SHP77 (cell line): ENCODE measurements around the gene STK11.
"Not testable (repeated sequence)": the region's sequence is repeated elsewhere in the genome, so short reads cannot be mapped to it uniquely, and the experiment has no call there.

ENCODE experiments used
- DNase-seq, 2 experiments: peaks; one replicate each; lab custom pipeline; 2025; lab: John Stamatoyannopoulos, UW

Gene STK11

DNA sequence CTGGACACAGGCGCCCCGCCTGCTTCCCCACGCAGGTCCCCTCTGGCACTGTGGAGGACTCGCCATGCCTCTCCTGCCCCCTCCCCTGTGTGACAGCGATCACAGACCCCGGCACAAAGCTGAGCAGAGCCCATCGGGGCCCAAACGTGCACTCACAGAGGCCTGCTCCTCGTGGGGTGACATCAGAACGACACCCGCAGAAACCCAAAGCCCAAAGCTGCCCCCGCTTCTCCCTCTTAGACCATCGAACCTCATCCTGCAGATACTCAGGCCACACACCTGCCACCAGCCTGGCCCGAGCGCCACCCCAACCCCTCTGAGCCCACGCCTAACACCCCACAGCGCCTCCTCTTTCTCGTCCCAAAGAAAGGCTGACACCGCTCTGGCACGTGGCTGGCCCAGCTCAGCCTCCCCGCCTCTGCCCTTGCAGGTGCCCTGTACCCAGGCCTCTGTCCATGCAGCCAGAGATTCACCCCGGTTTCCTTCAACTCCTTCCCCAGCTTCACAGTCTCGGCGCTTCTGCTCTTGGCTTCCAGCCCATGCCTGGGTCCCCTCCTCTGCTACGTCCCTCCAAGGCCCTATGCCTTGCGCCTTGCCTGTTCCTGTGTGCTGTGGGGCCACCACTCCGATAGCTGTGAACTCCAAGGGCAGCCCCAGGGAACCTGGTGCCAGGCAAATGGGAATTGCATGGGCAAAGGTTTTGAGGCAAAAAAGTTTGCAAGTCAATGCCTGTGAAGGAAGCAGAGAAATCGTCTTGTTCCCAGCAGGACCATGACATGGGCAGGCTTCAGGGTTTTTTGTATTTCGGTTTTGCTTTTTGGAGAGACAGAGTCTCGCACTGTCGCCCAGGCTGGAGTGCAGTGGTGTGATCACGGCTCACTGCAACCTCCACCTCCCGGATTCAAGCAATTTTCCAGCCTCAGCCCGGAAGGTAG, 33.1 kb downstream of the STK11 start:
- no peak for DNase-seq

DNA sequence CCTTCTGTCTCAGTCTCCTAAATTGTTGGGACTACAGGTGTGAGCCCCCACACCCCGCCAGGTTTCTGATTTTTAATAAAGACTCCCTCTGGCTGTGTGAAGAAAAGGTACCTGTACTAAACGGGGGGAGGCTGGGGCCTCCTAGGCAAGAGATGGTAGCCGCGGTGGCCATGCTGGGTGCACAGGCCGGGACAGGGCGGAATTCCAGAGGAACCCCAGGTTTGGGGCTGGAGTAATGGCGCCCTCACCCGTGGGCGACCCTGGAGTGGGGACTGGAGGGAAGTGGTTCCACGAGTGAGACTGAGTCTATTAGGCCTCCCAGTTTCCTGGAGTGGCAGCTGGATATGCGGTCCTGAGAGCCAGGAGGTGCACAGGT, 33.8 kb downstream of the STK11 start:
- no peak for DNase-seq

DNA sequence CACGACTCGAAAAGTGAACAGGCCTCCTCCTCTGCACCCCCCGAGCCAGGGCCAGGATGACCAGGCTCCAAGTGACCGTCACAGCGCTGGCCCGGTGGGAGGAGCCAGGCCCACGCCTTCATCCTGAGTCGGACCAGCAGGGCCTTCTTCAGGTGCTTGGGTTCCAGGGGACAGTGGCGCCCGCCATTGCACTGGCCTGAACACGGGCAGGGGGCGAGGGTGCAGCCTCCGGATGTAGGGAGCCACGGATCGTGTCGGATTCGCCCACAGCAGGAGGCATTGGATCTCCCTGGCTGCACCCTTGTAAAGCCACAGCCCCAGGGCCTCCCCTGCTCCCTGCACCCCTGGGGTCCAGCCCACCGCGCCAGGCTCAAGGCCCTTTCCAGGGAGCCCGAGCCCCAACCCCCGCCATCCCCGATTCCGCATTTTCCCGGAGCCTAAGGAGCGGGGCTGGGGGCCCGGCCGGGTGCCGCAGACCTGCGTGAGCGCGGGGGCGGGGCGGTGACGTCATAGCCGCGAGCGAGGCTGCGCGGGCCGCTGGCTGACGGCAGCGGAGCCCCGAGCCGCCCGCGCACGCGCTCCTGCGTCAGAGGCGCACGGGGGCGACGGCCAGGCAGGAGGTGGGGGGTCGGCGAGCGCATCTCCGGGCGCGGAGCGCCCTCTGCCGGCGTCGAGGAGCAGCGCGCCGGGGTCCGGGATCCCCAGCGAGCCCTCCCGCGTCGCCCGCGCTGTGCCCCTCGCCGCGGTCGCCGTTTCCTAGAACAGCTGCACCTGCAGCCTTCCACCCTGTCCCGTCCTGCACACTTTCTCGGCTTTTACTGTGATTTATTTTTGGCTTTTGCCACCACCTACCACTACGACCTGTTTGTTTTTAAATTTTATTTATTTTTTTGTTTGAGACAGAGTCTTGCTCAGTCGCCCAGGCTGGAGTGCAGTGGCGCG, 34.5 kb downstream of the STK11 start:
- DNase-seq: peak; percentile 85 to 90

DNA sequence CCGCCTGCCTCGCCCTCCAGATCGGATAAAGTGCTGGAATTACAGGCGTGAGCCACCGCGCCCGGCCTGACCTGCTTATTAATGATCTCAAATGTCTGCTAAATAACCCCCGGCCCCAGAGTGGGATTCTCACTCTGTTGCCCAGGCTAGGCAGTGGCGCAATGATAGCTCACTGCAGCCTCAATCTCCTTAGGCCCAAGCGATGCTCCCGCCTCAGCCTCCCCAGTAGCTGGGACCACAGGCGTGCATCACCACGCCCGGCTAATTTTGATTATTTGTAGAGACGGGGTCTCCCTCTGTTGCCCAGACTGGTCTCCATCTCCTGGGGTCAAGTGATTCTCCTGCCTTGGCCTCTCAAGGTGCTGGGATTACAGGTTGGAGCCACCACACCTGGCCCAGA, 35.3 kb downstream of the STK11 start:
- no peak for DNase-seq

DNA sequence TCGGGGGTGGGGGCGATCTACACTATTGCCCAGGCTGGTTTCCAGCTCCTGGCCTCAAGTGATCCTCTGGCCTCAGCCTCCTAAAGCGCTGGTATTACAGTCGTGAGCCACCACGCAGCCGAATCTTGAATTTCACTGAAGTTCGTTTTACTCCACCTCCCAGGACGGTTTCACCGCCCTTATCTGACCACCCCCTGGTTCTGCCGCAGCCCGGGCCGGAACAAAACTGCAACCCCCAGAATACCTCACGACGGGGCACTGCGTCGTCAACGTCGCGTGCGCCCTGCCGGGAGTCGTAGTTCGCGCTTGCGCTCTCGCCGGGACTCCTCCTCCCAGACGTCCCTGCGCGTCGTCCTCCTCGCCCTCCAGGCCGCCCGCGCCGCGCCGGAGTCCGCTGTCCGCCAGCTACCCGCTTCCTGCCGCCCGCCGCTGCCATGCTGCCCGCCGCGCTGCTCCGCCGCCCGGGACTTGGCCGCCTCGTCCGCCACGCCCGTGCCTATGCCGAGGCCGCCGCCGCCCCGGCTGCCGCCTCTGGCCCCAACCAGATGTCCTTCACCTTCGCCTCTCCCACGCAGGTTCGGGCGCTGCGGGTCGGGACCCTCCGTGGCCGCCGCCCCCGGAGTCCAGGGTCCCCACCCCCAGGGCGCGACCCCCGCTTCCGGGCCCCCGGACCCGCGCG, 36.0 kb downstream of the STK11 start, which contains the start of gene ATP5F1D:
TSS of gene ATP5F1D (plus strand) at position 335 of the 679 bp plus-strand sequence. CDS start at position 435, 100 bp downstream.
- DNase-seq: peak; percentile 87 to 93

DNA sequence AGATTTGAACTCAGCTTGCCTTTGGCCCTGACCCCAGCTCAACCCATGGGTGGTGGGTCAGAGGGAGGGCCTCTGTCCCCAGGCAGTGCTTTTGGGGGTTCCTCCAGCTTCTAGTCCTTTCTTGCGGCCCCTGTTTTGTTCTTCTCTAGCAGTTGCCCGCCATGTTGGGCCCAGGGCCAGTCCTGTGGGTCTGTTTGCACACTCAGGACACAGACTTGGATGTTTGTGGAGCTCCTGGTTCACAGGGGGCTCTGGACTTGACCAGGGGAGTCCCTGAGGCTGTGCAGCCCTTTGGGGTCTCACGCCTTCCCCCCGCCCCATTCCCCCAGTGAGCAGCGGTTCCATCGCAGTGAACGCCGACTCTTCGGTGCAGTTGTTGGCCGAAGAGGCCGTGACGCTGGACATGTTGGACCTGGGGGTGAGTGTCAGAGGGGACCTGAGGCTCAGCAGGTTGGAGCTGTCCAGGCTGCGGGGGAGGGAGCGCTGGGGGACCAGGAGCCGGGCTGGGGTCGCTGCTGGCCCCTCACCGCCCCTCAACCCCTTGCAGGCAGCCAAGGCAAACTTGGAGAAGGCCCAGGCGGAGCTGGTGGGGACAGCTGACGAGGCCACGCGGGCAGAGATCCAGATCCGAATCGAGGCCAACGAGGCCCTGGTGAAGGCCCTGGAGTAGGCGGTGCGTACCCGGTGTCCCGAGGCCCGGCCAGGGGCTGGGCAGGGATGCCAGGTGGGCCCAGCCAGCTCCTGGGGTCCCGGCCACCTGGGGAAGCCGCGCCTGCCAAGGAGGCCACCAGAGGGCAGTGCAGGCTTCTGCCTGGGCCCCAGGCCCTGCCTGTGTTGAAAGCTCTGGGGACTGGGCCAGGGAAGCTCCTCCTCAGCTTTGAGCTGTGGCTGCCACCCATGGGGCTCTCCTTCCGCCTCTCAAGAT, 38.5 kb downstream of the STK11 start:
- peak; percentile 35 to 68 for DNase-seq

DNA sequence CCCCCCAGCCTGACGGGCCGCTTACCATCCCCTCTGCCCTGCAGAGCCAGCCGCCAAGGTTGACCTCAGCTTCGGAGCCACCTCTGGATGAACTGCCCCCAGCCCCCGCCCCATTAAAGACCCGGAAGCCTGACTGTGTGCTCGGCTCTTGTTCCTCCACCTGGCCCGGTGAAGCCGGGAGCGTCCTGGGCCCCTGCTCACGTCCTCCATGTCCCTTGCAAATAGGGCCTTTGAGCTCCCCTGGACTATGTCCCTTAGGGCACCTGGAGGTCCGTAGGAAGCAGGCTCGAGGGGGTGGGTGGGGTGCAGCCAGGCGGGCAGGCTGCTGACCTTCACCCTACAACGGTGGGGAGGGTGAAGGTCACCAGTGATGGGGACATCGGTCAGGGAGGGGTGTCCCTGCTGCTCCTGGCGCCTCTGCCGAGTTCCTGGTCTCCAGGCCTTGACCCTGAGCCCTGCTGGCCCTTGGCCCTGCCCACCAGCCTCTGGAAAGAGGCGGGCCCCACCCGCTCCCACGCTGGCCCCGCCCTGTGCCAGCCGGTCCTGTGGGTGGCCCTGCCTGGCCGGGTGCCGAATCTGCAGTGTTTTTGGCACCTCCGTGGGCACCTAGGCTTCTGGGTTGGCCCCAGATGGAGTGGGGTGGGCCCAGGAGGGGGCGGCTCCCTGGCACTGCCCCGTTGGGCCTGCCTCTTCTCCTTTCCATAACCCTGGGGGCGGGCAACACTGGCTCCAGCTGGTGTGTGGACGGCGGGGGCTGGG, 39.3 kb downstream of the STK11 start:
- no peak for DNase-seq

DNA sequence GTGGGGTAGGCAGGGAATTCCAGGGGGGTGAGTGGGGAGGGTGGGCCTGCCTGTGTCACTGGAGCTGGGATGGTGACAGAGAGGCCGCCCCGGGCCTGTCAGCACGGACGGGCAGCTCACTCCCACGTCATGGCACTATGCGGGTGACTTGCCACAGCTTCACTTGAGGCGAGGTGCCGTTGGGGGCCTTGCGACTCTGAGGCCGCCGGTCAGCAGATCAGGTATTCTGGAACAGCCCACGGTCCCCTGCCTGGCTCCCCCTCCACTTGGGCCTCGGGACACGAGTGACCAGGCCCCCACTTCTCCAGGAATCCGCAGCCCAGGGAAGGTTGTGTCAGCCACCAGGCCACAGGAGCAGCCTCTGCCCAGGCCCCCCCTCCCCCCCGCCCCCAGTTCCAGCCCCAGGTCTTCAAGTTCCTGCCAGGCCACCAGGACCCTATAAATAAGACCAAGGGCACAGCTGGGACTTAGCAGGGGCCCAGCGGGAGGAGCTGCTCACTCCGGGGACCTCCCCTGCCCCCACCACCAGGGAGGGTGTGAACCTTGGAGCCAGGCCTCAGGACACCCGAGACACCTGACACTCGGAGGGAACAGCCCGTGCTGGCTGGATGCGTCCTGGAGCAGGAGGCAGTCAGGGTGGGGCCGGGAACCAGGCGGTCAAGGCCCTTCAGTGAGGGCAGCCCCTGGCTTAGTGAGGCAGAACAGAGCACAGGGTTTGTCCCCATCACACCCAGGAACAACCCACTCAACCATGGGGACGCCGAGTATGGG, 40.1 kb downstream of the STK11 start:
- DNase-seq: no peak

DNA sequence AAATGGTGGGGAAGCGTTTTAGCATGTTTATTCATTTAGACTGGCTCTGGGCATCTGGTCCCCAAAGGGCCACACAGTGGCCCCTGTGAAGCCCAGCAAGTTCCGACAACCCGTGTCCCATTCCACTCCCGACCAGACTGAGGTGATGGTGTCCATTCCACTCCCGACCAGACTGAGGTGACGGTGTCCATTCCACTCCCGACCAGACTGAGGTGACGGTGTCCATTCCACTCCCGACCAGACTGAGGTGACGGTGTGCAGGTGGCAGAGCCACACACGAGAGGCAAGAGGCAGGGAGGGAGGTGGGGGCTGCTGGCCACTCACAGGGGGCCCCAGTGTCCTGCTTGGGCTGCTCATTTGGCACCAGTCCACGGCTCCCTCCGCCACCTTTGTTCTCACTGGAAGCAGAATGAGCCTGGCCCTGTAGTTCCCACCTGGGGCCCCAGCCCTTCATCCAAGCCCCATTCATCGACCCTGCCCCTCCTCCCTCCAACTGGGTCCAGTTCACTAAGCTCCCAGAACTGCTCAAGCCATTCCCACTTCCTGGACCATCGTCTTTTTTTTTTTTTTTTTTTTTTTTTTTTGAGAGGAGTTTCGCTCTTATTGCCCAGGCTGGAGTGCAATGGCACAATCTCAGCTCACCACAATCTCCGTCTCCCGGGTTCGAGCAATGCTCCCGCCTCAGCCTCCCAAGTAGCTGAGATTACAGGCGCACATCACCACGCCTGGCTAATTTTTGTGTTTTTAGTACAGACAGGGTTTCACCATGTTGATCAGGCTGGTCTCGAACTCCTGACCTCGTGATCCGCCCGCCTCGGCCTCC, 40.9 kb downstream of the STK11 start:
- not testable (repeated sequence) for DNase-seq

DNA sequence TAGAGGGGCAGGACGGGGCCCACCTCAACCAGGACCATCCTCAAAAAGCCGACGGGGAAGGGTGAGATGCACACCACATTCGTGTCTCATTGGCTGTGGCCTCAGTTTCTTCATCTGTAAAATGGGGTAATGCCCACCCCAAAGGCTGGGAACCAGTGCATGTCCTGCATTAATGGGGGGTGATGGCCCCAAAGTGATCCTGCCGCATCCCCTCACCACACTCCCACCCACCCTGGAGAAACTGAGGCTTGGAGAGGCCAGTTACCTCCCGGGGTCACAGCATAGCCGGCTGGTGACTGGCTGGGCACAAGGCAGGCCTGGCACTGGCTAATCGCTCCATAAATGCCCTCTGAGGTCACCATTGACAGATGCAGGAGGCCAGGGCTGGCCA, 42.2 kb downstream of the STK11 start:
- no peak for DNase-seq

DNA sequence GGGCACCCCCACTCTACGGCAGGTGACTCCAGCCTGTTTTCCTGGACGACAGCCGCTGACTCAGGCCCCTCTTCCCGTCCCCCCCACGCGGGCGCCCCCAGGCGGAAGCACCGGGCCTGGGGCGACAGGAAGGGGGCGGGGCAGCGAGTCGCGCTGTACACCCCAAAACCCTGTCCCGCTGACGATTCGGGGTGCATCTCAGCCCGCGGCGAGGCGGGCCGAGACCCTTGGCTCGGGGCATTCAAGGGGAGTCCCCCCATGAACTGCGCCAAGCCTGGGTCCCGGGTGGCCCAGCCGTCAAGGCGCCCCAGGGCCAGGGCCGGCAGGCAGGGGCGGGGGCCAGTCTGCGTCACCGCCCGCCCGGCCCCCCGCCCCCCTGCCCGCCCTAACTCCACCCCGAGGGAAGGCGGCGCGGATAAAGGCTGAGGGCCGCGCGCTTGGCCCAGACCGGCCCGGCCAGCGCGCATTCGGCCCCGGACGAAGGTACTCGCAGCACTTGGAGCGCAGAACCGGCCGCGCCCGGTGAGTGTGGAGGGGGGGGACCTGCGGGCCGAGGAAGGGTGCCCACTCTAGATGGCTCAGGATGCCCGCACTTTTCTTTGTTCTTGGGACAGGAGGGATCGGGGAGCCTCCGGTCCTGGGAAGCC, 42.7 kb downstream of the STK11 start, which contains the start of gene MIDN:
TSS of gene MIDN (plus strand) at position 445 of the 647 bp plus-strand sequence. CDS start 1,714 bp downstream, outside the sequence.
- peak; percentile 56 to 62 for DNase-seq

DNA sequence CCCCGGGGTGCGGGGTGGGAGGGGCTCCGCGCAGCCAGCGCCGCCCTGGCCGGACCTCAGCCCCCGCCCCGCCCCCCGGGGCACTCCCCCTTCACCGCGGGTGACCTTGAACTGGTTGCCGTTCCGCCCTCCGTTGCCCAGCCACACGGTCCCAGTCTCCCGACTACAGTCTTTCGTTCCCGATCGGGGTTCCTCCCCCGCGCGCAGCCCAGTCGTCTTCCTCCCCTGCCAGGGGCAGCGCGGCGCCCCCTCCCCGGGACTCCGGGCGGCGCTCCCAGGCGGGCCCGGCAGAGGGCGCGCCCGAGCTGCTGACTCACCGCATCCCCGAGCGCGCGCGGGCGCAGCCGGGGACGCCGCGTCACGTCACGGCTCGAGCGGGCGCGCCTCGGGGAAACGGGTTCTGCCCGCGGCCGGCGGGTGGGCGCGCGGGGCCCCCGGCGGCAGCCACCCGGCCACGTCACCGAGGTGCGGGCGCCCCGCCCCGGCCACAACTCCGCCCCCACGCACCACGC, 43.3 kb downstream of the STK11 start:
- DNase-seq: peak in 1 of 2 experiments; percentile 69

DNA sequence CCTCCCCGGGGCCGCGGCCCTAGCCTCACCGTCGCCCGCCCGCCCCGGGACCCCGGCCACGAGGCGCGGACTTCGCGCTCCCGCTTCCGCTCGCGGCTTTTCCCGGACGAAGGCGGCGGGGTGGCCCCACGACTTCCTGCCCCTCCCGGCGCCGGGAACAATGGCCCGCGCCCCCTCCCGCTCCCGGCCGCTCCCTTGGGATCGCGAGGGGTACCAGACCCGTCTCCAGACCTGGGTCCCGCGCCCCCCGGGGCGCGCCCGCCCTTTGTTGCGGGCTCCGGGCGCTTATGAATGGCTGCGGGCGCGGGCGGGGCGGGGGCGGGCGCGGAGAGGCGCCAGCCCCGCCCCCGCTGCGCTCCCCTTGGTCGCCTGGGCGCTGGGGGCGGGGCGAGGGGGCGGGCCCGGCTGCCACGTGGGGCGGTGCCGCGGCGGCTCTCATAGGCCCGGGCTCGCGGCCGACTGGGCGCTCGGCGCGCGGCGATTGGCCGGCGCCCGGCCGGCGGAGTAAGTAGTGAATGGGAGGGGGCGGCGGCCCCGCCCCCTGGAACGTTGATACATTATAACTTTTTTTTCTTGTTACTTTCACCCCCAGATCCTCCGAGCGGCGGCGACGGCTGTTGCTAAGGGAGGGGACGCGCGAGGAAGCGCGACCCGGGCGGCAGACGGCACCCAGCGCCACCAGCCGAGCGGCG, 43.9 kb downstream of the STK11 start:
- DNase-seq: peak; percentile 81 to 88

DNA sequence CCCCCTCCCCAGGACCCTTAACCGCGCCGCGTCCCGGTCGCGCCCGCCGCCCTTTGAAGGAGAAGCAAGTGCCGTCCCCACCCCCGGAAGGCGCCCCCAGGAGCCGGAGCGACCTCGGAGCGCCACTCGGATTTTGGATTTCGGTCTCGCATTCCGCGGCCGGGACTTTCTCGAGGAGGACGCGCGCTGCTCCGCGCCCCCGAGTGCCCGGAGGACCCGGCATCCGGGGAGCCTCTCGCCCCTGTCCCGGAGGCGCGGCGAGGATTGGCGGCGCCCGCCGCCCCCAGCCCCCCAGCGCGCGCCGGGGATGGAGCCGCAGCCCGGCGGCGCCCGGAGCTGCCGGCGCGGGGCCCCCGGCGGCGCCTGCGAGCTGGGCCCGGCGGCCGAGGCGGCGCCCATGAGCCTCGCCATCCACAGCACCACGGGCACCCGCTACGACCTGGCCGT, 44.4 kb downstream of the STK11 start:
- DNase-seq: no peak

DNA sequence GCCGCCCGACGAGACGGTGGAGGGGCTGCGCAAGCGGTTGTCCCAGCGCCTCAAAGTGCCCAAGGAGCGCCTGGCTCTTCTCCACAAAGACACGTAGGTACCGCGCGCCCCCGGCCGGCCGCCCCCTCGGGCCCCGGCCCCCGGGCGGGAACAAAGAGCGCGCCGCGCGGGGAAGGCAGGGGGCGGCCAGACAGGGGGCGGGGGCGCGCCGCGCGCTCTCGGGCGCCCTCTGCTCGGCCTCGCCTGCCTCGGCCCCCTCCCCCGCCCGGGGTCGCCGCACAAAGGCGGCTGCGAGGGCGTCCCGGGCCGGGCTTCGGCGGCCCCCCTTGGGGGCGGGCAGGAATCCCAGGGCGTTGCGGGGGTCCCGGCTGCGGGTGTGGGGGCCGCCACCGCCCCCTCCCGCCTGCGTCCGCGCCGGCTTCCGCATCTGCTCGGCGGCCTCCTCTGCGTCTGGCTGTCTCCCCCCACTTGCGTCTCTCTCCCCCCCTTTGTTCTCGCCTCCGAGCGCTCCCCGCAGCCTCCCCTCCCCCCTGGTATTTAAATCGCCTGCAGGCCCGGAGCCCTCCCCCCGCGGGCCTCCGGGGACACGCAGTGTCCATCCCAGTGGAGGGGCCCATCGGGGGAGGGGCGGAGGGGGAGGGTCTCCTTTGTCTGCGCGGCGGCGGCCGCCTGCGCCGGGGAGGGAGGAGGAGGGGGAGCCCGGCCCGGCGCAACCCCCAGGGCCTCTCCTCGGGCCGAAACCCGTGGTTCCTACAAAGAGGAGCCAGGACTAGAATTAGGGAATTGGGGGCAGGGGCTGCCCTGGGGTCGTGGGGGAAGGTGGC, 45.1 kb downstream of the STK11 start:
- peak; percentile 39 to 76 for DNase-seq
